Adrenal gland (tissue), 12 donors: ENCODE results near the gene ZCCHC3. TPM values are rescaled to one million over a fixed set of nuclear protein-coding genes. Genes with fewer than 3 reads are reported as not detected.

Experiments
- DNase-seq, 7 donors: peaks; one replicate each; pipeline ENCODE4 v3.0.0-alpha.2; 2019 to 2020
- H3K27ac ChIP-seq, 5 donors: fragments of 200-600 bp; sonication (generic) in 4 of 5; 1 replicate in 3 of 5; 2 replicates in 2 of 5; pipeline versions ENCODE4 v1.5.1 to v1.8.0; 2016 to 2020; ENCODE audit warnings: mild to moderate bottlenecking in 1 of 5
- H3K27me3 ChIP-seq: fragments of 200-600 bp; 2 replicates; pipeline ENCODE4 v1.8.0; 2021
- H3K36me3 ChIP-seq, 2 donors: fragments of 200-600 bp; replicated peaks in 1 of 2; 1 replicate in 1 of 2; 2 replicates in 1 of 2; pipeline versions ENCODE4 v1.5.1 to v1.8.0; 2018 to 2022
- H3K4me1 ChIP-seq, 2 donors: fragments of 200-600 bp; replicated peaks in 1 of 2; 1 replicate in 1 of 2; 2 replicates in 1 of 2; pipeline versions ENCODE4 v1.5.1 to v1.8.0; 2018 to 2021
- H3K4me3 ChIP-seq, 4 donors: fragments of 200-600 bp; sonication (generic) in 3 of 4; one replicate each; pipeline ENCODE4 v1.5.1; 2016 to 2018
- H3K9me3 ChIP-seq, 3 donors: fragments of 200-600 bp; sonication (generic) in 1 of 3; replicated peaks in 1 of 3; 1 replicate in 2 of 3; 2 replicates in 1 of 3; pipeline versions ENCODE4 v1.5.1 to v1.8.0; 2016 to 2021
- POLR2A ChIP-seq, 2 donors: fragments of 450-650 bp; IDR thresholded peaks; one replicate each; pipeline ENCODE4 v1.6.1; 2017; ENCODE audit warnings: antibody characterized with exemption in 2 of 2, mild to moderate bottlenecking in 2 of 2, moderate library complexity in 1 of 2
- WGBS, 4 donors: extraction: QIAGEN DNeasy Blood & Tissue Kit in 2 of 4; methylation state at CpG; one replicate each; pipeline versions ENCODE4 v1.1.5 to v1.1.7; 2013 to 2017; 5-methylcytosine and 5-hydroxymethylcytosine counted together
- intact Hi-C, 2 donors: fragments of 100-400 bp; cut with DNase I; formaldehyde crosslinking; loops; one replicate each; pipeline versions ENCODE4 v1.14.1 to v1.15.0; 2022 to 2023
- polyA plus RNA-seq, 3 donors: library from polyadenylated mRNA; stranded (reverse); fragments of 200-250 nt in 2 of 3; fragments of 350-450 nt in 1 of 3; fragmentation: Illumina TruSeq in 1 of 3; extraction: RNeasy Lipid Tissue Mini Kit (QIAGEN cat#74804) in 1 of 3; gene quantifications; one replicate each; pipeline ENCODE4 v1.2.3, GENCODE V29; 2013 to 2014
- total RNA-seq, 9 donors: library from RNA; depleted of rRNA in 4 of 9; stranded (reverse); fragments of >200 nt in 4 of 9; fragments of 120-200 nt in 1 of 9; fragmentation: NEBNext Ultra II Directional in 1 of 9; extraction: Animal tissue kit (Norgen Biotek cat#: 25700) in 1 of 9; gene quantifications; one replicate each; pipeline versions ENCODE4 v1.1.0 to v1.2.4, GENCODE V29; 2013 to 2023
- TF ChIP-seq, protein P1 (sequence below), 6 experiments: fragments of 450-650 bp in 4 of 6; fragments of 200-600 bp in 2 of 6; sonication (generic) in 1 of 6; IDR thresholded peaks; 1 replicate in 5 of 6; 2 replicates in 1 of 6; pipeline versions ENCODE4 v1.5.1 to v1.8.0; 2016 to 2021; ENCODE audit warnings: antibody characterized with exemption in 6 of 6, mild to moderate bottlenecking in 2 of 6, moderate library complexity in 1 of 6
- donor health status: healthy with polysubstance abuse.
- donor health status: Bipolar disorder and iron deficiency.
- donor health status: DM: yes; HTN: yes; CAD: no.
- donor health status: DM: no; HTN: no; CAD: no.
- donor health status: DM: no; HTN: no; CAD: no.
- donor health status: DM: yes; HTN: yes; CAD: no.

The ZCCHC3 gene
- total and polyA plus RNA-seq, 12 donors = 11.1 to 29.3 (median 16.3) TPM

DNA sequence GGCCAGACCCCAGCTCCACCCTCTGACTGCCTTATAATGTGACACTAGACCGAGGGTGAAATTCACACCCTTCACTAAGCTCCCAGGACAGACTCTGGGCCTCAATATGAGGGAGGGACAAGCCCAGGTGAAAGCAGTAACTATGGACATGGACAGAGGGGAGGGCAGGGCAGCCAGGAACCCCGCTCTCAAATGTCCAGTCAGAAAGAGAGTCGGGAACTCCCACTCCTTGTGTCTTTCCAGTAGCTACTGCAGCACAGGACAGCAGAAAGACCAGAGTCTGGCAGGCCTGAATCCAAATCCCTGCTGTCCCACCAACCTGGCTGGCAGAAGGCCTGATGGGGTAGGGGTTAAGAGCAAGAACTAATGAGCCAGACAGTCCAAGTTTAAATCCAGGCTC lies 13.2 kb upstream of the ZCCHC3 start:
- Histone ChIP-seq H3K27me3 (no peaks in the 10 kb centered on the region), H3K9me3 (no peaks in the 10 kb centered on the region), H3K4me1 (peaks cover 0 to under 1% of the 10 kb centered on the region in 2 donors), H3K4me3 (no peak overlapping the region), H3K36me3 (no peaks in the 10 kb centered on the region), H3K27ac (no peak overlapping the region)
- TF ChIP-seq POLR2A (IDR thresholded peaks at IDR 0.05) = no peak
- TF ChIP-seq, protein P1, sequence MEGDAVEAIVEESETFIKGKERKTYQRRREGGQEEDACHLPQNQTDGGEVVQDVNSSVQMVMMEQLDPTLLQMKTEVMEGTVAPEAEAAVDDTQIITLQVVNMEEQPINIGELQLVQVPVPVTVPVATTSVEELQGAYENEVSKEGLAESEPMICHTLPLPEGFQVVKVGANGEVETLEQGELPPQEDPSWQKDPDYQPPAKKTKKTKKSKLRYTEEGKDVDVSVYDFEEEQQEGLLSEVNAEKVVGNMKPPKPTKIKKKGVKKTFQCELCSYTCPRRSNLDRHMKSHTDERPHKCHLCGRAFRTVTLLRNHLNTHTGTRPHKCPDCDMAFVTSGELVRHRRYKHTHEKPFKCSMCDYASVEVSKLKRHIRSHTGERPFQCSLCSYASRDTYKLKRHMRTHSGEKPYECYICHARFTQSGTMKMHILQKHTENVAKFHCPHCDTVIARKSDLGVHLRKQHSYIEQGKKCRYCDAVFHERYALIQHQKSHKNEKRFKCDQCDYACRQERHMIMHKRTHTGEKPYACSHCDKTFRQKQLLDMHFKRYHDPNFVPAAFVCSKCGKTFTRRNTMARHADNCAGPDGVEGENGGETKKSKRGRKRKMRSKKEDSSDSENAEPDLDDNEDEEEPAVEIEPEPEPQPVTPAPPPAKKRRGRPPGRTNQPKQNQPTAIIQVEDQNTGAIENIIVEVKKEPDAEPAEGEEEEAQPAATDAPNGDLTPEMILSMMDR (IDR thresholded peaks at IDR 0.05) = no peak
- intact Hi-C loops = loop anchor here in 1 of 2 donors (10.0 kb wide), 1 partner anchor 51 kb away; no protein-coding TSS in a partner anchor
- DNase-seq = no peak
- 48 to 67% (median 61%) methylated on average over 1 to 3 of the region's 3 CpGs for WGBS, 4 donors

DNA sequence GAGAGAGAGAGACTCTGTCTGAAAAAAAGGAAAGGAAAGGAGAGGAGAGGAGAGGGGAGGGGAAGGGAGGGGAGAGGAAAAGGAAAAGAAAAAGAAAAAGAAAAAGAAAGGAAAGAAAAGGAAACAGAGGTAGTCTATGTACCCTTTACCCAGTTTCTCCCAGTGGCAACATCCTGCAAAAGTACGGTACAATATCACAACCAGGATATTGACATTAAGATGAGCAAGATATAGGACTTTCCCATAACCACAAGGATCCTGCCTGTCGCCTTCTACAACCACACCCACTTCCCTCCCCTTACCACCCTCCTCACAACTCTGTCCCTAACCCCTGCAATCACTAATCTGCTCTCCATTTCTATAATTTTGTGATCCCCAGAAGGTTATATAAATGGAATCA lies 10.9 kb upstream of the ZCCHC3 start:
- no peak for DNase-seq
- intact Hi-C loops = loop anchor here in 1 of 2 donors (10.0 kb wide), 1 partner anchor 48 kb away; no protein-coding TSS in a partner anchor
- Histone ChIP-seq H3K4me3 (no peak overlapping the region), H3K27ac (no peak overlapping the region), H3K4me1 (peaks cover 10 to 15% of the 10 kb centered on the region in 2 donors), H3K27me3 (no peaks in the 10 kb centered on the region), H3K9me3 (no peaks in the 10 kb centered on the region), H3K36me3 (no peaks in the 10 kb centered on the region)
- WGBS, 4 donors = 79 to 91% (median 88%) methylated on average over 2 of the region's 2 CpGs
- TF ChIP-seq, protein P1 (IDR thresholded peaks at IDR 0.05) = no peak
- TF ChIP-seq POLR2A (IDR thresholded peaks at IDR 0.05) = no peak

DNA sequence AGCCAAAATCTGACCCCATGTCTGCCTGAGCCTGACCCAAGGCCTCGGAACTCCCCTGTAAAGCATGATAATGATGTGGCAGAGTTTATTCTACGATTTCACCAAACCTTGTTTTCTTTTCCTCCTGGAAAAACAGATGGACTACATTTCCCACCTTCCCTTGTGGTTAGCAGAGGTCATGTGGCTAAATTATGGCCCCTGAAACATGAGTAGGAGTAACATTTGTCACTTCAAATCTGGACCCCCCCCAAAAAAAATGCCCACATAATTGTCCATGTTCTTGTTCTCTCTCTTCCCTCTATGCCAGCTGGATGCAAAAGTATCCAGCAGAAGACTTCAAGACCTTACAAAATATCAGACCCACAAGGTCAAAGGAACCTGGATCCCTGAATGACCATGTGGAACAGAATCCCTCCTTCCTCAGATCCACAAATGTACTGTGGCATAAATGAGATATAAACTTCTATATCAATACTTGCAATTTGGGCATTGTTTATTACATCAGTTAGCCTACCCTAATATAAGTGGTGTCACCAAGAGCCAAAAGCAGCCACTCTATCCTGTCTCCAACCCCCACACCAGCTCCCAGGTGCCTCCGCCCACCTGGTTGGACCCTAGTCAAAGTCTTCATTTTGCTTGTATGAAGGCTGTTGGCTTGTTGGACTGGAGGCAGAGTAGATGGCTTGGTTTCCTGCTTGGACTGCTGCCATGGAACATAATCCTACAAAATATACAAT lies 8.2 kb upstream of the ZCCHC3 start:
- H3K27me3 ChIP-seq = no peaks in the 10 kb centered on the region
- H3K36me3 ChIP-seq = no peaks in the 10 kb centered on the region
- no peaks in the 10 kb centered on the region for H3K9me3 ChIP-seq
- intact Hi-C loops = loop anchor here in 1 of 2 donors (10.0 kb wide), 1 partner anchor 46 kb away; no protein-coding TSS in a partner anchor
- WGBS, 4 donors = 78 to 98% (median 82%) methylated on average over 3 of the region's 3 CpGs
- H3K27ac ChIP-seq = no peak overlapping the region
- H3K4me1 ChIP-seq = peaks cover 10 to 15% of the 10 kb centered on the region in 2 donors
- peak overlapping the region in 2 of 4 donors; percentile 50 to 72 for H3K4me3 ChIP-seq
- no peak for TF ChIP-seq POLR2A (IDR thresholded peaks at IDR 0.05)
- TF ChIP-seq, protein P1 (IDR thresholded peaks at IDR 0.05) = no peak
- DNase-seq = no peak

DNA sequence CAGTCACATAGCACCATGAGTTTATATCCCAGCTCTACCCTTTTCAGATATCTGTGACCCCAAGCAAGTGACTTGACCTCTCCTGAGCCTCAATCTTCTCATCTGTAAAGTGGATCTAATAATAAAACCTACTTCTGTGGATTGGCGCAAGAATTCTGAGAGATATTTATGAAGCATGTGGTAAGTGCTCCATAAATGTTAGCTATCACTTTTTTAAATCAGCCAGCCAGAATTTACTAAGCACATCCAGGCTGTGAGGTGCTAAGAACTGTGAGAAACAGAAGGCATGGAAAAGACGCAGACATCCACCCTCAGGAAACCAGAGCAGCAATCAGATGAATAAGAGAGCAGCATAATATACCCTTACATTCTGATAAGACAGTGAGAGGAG lies 7.7 kb upstream of the ZCCHC3 start:
- intact Hi-C loops = loop anchor here in 1 of 2 donors (10.0 kb wide), 1 partner anchor 45 kb away; no protein-coding TSS in a partner anchor
- no peak for TF ChIP-seq POLR2A (IDR thresholded peaks at IDR 0.05)
- TF ChIP-seq, protein P1 (IDR thresholded peaks at IDR 0.05) = no peak

More for the DNA sequence above, 7.7 kb upstream of the ZCCHC3 start:
- H3K4me1 ChIP-seq = peaks cover 10 to 15% of the 10 kb centered on the region in 2 donors
- no peak for DNase-seq
- H3K9me3 ChIP-seq = no peaks in the 10 kb centered on the region
- H3K36me3 ChIP-seq = no peaks in the 10 kb centered on the region
- no peaks in the 10 kb centered on the region for H3K27me3 ChIP-seq
- 42 to 53% (median 46%) methylated on average over 2 of the region's 2 CpGs for WGBS, 4 donors
- H3K27ac ChIP-seq = peak overlapping the region in 4 of 5 donors; percentile 56 to 84 (median 74)
- H3K4me3 ChIP-seq = peak overlapping the region in 3 of 4 donors; percentile 50 to 72 (median 54)
